Colon (tissue), 2 donors: ENCODE measurements around the gene DBNL.

ENCODE experiments used
- FAIRE-seq: peaks from 2 replicates; lab custom pipeline; 2012; peaks lifted over from hg19 to GRCh38; lab: Jason Lieb, UNC
- donor health status: control.
- donor health status: control.

Gene DBNL

DNA sequence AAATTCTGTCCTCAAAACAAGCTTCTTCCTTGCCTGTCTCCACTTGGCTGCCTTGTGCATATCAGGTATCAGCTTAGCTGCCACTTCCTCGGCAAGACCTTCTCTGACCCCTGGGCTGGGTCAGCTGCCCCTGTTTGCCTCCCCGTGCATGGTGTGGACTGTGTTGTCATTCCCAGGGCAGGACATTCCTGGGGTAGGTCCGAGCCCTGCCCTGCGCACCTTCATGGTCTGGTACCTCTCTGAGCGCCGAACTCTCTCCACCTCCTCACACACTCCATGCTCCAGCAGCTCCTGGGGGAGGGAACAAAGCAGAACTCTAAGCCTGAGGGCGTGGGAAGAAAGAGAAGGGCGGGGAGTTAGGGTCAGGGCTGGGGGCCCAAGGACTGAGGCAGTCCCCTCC, 34.0 kb downstream of the DBNL start:
- FAIRE-seq, result no peak

DNA sequence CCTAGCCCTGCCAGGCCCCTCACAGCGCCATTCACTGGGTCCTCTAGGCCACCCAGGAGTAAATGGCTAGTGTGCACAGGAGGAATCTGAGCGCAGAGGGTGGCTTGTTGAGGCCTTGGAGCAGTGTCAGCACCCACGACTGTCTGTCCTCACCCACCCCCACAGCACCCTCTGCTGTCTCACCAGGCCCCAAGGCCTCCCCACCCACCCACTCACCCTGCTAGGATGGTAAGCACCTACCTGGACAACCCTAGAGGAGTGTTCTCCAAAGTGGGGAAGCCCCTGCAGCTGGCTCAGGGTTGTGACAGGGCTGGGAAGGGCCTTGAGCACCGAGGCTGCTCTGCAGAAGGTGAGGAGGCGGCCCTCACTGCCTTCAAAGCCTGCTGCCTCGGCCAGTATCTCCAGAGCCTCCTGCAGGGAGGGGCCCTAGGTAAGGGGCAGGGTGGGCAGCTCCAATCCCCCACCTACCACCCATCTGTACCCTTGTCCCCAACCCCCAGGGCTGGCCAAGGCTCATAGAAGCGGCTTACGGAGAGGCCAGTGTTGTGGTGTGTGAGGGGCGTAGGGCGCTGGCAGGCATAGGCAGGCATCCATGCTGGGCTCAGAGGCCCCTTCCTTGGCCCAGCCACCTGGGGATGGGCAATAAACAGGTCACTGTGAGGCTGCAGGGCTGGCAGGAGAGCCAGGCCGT, 35.0 kb downstream of the DBNL start:
- no peak for FAIRE-seq

DNA sequence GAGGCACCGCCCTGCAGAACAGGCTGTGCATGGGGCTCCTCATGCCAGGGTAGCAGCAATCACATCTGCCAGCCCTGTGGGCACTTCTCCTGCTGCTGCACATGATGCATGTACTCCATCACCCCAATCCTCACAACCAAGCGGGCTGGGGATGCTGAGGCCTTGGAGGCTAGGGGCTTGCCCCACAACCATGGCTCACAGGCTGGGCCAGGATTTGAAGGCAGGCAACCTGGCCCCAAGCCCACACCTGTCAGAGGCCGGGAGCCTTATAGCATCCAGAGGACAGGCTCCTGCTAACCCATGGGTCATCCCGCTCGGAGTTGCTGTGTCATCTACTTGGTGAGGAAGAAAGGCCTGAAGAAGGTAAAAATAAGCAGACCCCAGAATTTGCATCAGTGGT, 35.6 kb downstream of the DBNL start:
- FAIRE-seq, result no peak

DNA sequence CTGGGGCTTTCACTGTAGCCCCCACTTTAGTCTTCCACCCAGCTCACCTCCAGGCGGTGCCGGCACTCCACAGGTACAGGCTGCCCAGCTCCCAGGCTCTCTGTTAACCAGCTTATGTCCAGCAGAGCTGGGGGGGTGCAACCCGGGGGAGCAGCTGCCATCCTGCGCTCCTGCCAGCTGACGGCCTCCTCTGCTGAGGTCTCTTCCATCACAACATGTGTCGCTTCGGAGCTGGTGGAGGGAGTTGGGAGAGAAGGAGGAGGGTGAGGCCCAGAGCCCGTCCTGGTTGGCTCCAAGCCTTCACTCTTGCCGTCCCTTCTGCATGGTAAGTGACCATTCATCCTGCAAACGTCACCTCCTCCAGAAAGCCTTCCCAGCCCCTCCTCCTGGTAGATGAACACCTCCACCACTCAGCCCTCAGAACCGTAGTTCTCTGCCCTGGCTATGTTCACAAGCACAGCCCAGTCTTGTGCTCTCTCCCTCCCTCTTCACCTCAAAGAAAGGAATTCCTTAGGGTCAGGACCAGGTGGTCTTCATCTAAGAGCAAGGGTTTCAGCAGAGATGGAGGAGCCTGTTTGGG, 36.3 kb downstream of the DBNL start:
- no peak for FAIRE-seq

DNA sequence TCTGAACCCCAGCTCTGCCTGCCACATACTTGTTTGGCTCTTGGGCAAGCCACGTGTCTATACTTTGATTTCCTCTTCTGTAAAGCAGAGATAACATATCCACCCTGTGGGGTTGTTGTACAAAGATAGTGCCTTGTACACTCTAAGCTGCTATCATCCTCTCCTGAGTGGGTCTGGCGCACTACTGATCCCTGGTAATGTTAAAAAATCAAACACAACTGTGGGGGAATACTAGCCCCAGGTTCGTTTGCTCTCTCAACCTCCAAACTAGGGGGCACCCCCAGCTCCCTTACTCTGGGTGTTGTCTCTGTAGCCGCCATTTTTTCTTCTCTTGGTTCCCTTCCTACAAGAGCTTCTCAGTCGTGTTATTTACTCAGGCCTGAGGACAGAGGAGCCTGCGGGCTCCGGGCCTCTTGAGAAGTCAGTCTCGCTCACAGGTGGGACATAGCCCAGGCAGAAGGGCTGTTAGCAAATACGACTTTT, 36.8 kb downstream of the DBNL start:
- no peak for FAIRE-seq

DNA sequence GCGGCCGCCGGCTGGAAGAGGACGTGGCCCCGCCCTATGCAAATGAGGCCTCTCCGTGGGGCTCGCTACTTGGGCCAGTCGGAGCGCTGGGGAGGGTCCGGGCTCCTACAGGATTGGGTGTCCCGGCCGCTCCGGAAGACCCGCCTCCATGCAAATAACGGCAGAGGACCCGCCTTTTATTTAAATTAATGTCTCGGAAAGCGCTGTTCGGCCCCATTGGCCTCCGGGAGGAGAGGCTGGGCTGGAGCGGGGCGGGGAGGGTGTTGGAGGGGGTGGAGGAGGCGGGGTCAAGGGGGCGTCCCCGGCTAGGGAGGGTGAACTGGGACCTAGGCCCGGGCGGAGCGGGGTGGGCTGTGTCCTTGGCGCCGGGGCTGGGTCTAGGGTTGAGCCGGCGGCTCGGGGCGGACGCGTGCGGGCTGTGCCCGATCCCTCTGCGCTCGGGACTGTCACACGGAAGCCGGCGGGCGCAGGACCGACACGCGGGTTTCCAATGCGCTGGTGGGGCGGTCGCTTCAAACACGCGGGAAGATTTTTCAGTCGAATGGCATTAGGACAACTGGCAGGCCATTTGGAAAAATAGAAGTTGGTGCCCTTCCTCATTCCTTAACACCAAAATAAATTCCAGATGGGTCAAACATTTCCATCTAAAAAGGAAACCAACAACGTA, 38.2 kb downstream of the DBNL start:
- FAIRE-seq, result no peak

DNA sequence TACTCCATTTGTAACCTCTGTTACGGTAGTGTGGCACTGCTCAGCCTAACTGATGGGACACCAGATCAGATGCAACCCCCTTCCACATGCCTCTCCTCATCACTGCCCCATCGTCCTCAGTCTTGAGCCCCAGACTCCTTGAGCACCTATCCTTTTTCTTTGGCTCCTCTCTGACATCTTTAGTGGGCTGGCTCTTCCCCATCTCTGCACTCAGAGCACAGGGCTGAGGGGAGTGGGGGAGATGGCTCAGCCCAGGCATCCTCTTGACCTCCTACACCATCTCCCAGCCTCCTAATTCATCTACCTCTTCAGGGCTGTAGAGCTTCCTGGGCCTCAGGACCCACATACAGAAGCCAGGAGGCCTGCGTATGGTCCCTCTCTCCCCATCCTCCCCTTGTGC, 39.3 kb downstream of the DBNL start:
- FAIRE-seq, result no peak

DNA sequence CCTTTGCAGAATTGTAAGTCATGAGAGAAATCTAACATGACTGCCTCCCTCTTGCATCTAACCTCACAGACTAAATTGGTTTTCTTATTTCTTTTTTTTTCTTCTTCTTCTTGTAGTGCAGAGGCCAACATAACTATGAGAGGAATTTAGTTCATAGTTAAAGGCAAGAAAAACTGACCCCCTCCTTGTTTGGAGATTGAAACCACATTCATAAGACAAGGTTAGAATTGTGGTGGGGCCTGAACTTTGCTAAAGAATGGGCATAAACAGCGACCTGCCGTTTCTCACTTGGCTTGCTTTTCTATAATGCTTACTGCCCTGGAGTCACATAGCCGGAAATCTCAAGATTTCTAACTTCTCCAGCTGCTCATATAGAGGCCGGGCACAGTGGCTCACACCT, 40.2 kb downstream of the DBNL start:
- no peak for FAIRE-seq

DNA sequence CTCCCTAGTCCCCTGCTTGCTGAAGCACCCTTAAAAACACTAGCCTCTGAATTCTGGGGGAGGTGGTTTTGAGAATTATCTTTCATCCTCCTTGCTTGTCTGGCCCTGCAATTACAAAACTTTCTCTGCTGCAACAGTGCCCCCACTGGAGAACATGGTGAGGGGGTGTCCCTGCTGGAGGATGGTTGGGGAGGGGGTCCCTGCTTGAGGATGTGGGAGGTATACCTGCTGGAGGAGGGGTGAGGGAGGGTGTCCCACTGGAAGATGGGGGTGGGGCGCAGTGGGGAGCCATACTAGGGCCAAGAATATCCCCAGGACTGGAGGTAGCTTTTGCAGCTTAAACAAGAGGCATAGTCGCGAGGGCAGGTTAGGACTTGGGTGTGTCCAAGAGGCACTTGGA, 41.0 kb downstream of the DBNL start:
- FAIRE-seq, result no peak

DNA sequence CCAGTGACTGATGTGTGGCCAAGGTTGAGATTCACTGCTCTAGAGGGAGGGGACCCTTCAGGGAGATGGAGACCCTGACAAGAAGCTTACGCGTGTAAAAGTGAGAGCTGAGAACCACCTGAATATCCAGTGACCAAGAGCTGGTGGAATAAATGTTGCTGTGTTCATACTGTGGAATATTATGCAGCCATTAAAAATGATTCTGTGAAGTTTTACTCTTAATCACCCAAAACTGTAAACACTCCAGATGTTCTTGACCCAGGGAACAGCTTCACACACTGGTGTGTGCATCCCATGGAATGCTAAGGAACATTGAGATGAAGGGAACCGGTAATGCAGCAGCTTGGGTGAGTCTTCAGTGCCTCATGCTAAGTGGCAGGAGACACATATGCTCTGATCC, 42.1 kb downstream of the DBNL start:
- no peak for FAIRE-seq

DNA sequence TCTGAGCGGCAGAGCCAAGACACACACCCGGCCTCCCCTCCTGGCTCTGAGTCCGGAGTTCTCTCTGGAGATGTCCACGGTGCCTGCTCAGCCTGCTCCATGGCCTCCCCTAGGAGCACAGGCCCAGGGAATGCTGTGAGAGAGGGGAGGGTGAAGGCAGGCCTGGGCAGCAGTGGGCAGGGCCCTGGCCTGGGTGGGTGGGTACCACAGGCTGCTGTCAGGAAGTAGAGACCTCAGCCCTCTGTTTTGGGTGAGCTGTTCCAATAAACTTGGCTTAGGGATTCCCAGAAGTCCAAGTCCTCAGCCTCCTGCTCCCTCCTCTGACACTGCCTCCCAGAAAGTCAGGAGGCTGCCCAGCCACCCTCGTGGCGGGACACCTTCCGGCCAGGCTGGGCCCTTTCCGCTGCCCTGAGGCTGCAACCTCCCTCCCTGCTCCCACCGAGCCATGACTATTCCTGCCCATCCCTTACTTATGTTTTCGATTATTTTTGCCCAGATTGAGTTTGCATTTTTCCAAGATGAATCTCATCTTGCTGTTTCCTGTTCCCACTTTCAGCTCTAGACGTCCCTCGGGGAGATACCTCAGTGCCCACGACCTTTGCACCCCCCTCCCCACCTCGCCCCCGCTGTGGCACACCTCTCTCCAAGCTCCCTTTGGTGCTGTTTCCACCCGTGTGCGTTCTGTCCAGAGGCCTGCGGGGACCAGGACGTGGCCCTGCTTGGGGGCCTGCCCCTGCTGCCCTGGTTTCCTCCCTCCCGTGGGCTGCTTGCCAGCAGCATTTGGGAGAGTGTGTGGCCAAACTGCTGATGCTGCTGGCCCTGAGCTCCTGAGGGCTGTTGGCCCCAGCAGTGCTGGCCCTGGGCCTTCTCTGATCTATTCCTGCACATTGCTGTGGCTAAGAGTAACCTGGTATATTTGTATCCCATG, 43.7 kb downstream of the DBNL start:
- FAIRE-seq, result no peak

DNA sequence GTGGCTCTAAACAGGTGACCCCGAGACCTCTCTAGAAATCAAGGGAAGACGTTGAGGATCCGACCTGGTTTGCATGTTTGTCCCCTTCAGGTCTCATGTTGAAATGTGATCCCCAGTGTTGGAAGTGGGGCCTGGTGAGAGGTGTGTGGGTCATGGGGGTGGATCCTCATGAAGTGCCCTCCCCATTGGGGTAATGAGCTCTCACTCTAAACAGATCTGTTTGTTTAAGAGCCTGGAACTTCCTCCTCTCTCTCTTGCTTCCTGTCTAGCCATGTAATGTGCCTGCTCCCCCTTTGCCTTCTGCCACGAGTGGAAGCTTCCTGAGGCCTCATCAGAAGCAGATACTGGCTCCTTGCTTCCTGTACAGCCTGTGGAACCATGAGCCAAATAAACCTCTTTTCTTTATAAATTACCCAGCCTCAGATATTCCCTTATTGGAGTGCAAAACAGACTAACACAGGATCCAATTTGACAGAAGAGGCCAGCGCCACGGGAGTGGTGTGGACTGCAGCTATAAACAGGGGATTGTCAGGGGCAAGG, 48.7 kb downstream of the DBNL start:
- no peak for FAIRE-seq

DNA sequence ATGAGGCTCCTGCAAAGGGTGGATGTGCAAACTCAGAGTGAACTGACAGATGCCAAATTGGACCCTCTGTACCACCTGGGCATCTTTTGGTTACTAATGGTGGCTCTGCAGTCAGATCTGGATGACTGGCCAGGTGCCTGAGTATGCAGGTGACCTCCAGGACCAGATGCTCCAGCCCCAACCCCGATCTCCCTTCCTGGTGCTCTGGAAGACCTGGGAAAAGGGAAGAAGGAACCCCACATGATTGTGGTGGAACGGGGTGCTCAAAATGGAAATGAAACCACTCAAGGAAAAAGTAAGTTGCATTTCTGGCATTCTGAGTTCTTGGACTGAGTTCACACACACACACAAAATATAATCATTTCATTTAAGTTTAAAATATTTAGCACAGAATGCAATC, 49.9 kb downstream of the DBNL start:
- FAIRE-seq, result no peak

DNA sequence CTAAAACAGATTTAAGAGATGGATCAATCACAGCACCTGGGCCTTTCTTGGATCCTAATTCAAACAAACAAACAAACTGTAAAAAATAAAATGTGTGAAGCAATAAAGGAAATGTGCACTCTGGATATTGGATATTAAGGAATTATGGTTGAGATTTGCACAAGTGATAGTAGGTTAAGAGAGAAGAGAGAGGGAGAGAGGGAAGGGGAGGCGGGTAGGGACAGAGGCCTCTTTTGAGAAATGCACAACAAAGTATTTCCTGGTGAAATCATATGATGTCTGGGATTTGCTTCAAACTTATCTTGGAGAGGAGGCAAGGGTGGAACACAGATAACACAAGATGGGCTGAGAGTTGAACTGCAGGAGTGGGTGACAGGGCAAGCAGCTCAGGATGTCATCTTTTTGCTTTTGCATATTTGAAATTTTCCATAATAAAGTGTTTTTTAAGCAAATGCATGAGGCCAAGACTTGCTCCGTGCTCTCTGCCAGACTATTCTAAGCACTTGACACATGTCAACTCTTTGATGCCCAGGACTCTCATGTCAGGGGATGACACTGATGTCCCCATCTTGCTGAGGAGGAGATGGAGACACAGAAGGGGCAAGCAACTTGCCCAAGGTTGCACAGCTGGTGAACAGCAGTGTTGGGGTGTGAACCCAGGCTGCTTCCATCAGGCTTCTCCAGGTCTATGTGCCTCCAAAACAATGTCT, 50.5 kb downstream of the DBNL start:
- no peak for FAIRE-seq

DNA sequence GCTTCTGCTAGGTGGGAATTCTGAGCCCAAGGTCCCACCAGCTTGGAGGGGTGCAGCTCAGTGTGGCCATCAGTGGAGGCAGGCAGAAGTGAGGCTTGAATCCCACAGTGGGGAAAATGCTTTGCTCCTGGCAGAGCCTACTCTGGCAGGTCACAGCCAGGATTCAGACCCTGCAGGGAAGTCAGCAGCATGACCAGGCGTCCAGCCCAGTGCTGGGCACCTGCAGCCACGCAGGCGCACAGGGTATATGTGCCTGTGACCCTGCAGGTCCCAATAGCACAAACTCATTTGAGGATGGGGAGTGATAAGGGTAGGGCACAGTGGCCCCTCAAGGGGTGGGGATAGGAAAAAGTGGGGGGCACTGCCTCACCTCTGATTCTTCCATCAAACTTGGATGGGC, 51.3 kb downstream of the DBNL start:
- FAIRE-seq, result no peak

DNA sequence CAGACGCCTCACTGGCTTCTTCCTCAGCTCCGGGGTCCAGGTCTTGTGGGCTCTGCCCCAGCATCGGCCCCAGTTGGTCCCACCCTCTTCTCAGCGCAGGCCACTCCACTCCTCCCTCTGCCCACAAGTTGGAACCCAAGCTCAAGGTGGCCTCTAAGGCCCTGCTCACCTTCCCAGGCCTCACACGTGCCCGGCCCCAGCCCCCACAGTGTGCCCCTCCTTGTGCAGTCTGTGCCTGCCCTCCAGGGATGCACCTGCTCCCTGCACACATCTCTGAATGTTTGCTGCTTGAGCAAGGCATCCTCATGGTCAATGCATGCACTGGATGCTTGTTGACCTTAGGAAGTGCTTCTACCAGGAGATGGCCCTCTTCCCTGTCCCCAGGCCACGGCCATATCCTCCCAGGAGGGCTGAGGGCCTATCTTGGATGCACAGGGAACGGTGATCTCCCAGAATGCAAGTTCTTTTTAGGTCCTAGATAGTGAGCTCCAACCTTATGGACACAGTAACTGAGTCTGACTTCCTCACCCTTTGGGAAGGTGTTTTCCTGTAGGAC, 51.9 kb downstream of the DBNL start:
- no peak for FAIRE-seq

DNA sequence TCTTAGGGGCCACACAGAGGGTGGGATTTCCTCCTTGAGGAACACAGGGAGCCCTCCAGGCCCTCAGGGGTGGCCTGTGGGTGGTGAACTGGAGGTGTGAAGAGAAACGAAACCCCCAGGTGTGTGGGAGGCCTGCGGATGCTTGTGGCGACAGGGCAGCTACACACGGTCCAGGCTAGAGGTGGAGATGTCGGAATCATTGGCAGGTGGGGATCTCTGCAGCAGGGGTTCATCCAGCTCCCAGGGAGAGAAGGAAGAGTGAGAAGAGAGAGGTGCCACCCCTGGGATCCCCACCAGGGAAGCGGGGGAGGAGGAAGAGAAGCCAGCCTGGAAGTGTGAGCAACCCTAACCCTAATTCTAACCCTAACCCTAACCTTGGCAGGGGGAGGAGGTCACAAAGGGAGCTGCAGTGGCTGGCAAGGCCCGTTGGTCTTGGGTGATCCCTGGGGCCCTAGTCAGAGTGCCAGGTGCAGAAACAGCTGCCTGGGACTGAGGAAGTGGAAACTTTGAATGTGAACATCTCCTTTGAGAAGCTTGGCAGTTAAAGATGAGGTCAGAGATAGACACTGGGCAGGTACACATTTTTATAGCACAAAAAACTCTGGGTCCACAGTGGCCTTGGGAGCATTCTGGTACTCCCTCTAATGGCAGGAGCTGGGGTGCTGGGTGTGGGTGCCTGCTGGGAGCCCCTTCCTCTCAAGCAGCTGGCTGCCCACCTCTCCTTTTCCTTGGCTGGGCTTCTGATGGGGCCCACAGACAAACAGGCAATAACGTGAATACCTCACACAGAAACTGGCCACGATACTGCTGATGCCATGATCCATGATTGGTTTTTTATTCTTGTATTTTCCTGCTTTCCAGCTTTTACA, 52.8 kb downstream of the DBNL start:
- FAIRE-seq, result no peak

DNA sequence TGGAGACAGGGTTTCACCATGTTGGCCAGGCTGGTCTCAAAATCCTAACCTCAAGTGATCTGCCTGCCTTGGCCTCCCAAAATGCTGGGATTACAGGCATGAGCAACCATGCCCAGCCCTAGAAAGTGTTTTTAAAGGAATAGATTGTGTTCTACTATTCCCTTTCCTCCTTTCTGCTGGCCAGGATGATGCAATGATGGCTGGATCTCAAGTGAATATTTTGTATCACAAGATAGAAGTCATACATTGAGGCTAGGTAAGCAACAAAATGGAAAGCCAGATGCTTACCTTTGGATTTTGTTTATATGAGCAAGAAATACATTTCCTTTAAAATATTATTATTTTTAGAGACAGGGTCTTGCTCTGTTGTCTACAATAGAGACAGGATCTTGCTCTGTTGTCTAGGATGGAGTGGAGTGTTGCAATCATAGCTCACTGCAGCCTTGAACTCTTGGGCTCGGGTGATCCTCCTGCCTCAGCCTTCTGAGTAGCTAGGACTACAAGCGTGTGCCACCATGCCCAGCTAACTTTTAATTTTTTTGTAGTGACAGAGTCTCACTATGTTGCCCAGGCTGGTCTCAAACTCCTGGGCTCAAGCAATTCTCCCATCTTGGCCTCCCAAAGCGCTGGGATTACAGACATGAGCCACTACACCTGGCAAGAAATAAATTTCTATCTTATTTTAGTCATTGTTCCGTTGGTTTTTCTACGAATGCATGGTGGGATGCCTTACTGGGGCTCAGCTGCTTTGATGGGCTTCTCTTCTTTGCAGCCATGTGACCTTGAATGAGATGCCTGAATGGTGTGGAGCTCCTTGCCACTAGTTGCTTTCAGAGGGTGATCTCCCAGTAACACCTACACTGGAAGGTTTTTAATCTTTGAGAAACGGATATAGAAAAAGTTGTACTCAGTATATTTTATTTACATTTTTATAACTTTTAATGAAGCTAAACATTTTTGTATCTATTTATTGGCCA, 53.9 kb downstream of the DBNL start:
- FAIRE-seq, result no peak

DNA sequence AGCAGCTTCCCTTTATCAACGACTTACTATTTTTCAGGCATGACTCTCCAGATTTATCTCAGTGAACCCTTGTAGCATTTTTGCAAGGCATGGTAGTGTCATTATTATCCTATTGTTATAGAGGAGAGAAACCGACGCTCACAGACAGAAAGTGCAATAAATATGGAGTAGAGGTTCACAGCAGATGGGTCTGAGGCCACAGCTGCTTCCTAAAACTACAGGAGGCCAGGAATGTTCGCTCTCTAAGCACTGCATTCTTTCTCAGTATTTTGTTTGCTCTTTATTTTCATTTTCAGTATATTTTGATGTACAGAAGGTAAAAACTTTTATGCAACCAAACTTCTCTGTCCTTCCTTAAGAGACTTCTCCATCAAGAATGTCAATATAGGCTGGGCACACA, 55.2 kb downstream of the DBNL start:
- no peak for FAIRE-seq
